HepG2 (cell line): ENCODE results near the gene IGFALS. TPM values are rescaled to one million over a fixed set of nuclear protein-coding genes. Genes with fewer than 3 reads are reported as not detected.

Experiments
- ATAC-seq: fragments of 200-7000 bp; cut with Tn5 transposase; 3 replicates; pipeline ENCODE4 v1.9.1; 2020; ENCODE audit warnings: mild to moderate bottlenecking, moderate library complexity
- BruUV-seq: library from RNA; stranded (reverse); fragments of 400-500 nt; replicated peaks from 2 replicates; lab custom pipeline; 2021; lab: Mats Ljungman, UMichigan
- CTCF ChIA-PET: fragments of 300-600 bp; formaldehyde crosslinking; extraction: SDS; loops from one replicate; lab custom pipeline; 2021; ENCODE audit warnings: low total read pairs, inconsistent platforms, low intra/inter-chr PET ratio; lab: Yijun Ruan, JAX
- POLR2A ChIA-PET: fragments of 350-600 bp; sonication (Branson Sonifier 250); formaldehyde crosslinking; loops from one replicate; lab custom pipeline; 2020; ENCODE audit warnings: antibody characterized with exemption, inconsistent platforms; lab: Yijun Ruan, JAX
- DNase-seq: peaks from one replicate; pipeline ENCODE4 v3.0.0-alpha.2; 2015; ENCODE audit warnings: low spot score
- FAIRE-seq: peaks from 3 replicates; lab custom pipeline; 2011; peaks lifted over from hg19 to GRCh38; lab: Jason Lieb, UNC
- H2AFZ ChIP-seq: one replicate; pipeline ENCODE4 v1.6.1; 2011; ENCODE audit warnings: low read length, inconsistent platforms
- H3K27ac ChIP-seq: fragments of 300-600 bp; 3 replicates; pipeline ENCODE4 v1.8.0; 2011; ENCODE audit warnings: mixed run types, mild to moderate bottlenecking, mixed read lengths, low read length, inconsistent platforms; ENCODE audit not compliant: insufficient read depth; ENCODE audit errors: extremely low read length
- H3K27me3 ChIP-seq, 2 experiments: fragments of 200-600 bp in 1 of 2; 2 replicates in 1 of 2; 3 replicates in 1 of 2; pipeline versions ENCODE4 v1.6.0 to v1.8.0; 2011; ENCODE audit warnings: low read length in 2 of 2, mild to moderate bottlenecking in 2 of 2, moderate library complexity in 2 of 2, inconsistent platforms in 1 of 2; ENCODE audit not compliant: insufficient read depth in 2 of 2, control insufficient read depth in 1 of 2
- H3K36me3 ChIP-seq, 2 experiments: fragments of 200-600 bp in 1 of 2; replicated peaks in 1 of 2; 2 replicates in 1 of 2; 3 replicates in 1 of 2; pipeline versions ENCODE4 v1.5.1 to v1.8.0; 2011; ENCODE audit warnings: low read length in 2 of 2, inconsistent platforms in 1 of 2; ENCODE audit not compliant: insufficient read depth in 2 of 2, control insufficient read depth in 1 of 2
- H3K4me1 ChIP-seq: 2 replicates; pipeline ENCODE4 v1.5.1; 2012; ENCODE audit warnings: low read length, inconsistent platforms; ENCODE audit not compliant: insufficient read depth
- H3K4me2 ChIP-seq: 2 replicates; pipeline ENCODE4 v1.6.0; 2011; ENCODE audit warnings: low read depth, low read length, inconsistent platforms
- H3K4me3 ChIP-seq, 3 experiments: fragments of 200-600 bp in 1 of 3; sonication (generic), shearing (Covaris generic) in 1 of 3; replicated peaks in 1 of 3; 2 replicates each; pipeline ENCODE4 v1.5.1; 2011 to 2016; ENCODE audit warnings: low read length in 3 of 3, inconsistent platforms in 2 of 3, low read depth in 2 of 3, mild to moderate bottlenecking in 2 of 3, control low read depth in 1 of 3, mixed read lengths in 1 of 3; ENCODE audit not compliant: insufficient read depth in 1 of 3
- H3K79me2 ChIP-seq: one replicate; pipeline ENCODE4 v1.6.1; 2011; ENCODE audit warnings: low read length, inconsistent platforms; ENCODE audit not compliant: insufficient read depth
- H3K9ac ChIP-seq: 2 replicates; pipeline ENCODE4 v1.6.0; 2011; ENCODE audit warnings: mild to moderate bottlenecking, low read depth, low read length, inconsistent platforms; ENCODE audit not compliant: insufficient read depth
- H3K9me3 ChIP-seq: 2 replicates; pipeline ENCODE4 v1.5.1; 2012; ENCODE audit warnings: mild to moderate bottlenecking, low read length
- H4K20me1 ChIP-seq: 2 replicates; pipeline ENCODE4 v1.6.0; 2011; ENCODE audit warnings: inconsistent platforms, mild to moderate bottlenecking, low read length, moderate library complexity; ENCODE audit not compliant: insufficient read depth
- CHD4 ChIP-seq: fragments of 200-600 bp; sonication (generic); IDR thresholded peaks from 2 replicates; pipeline ENCODE4 v1.7.0; 2017; ENCODE audit warnings: mild to moderate bottlenecking, low read length, borderline replicate concordance
- DR1 ChIP-seq: sonication (generic); formaldehyde crosslinking; IDR thresholded peaks from 2 replicates; pipeline ENCODE4 v1.8.0; 2021; ENCODE audit warnings: mild to moderate bottlenecking, missing genetic modification reagents, inconsistent platforms
- FOSL2 ChIP-seq: sonication (generic); formaldehyde crosslinking; IDR thresholded peaks from 2 replicates; pipeline ENCODE4 v1.4.0; 2020; ENCODE audit warnings: missing genetic modification reagents
- HES4 ChIP-seq: sonication (generic); formaldehyde crosslinking; IDR thresholded peaks from 2 replicates; pipeline ENCODE4 v1.9.0; 2021; ENCODE audit warnings: mild to moderate bottlenecking, missing genetic modification reagents, borderline replicate concordance
- IKZF1 ChIP-seq: fragments of 450-650 bp; IDR thresholded peaks from 2 replicates; pipeline ENCODE4 v1.7.1; 2016
- KDM2A ChIP-seq: sonication (generic); formaldehyde crosslinking; IDR thresholded peaks from 2 replicates; pipeline ENCODE4 v1.4.0; 2020; ENCODE audit warnings: low read depth, missing genetic modification reagents, borderline replicate concordance
- NFIC ChIP-seq: IDR thresholded peaks from 2 replicates; pipeline ENCODE4 v1.6.1; 2012; ENCODE audit warnings: mild to moderate bottlenecking, low read length, inconsistent platforms
- TBL1XR1 ChIP-seq: fragments of 150-350 bp; IDR thresholded peaks from 2 replicates; pipeline ENCODE4 v1.6.1; 2014; ENCODE audit warnings: borderline replicate concordance, low read length; ENCODE audit not compliant: partially characterized antibody
- TBP ChIP-seq: sonication (generic); formaldehyde crosslinking; IDR thresholded peaks from 2 replicates; pipeline ENCODE4 v1.5.0; 2020; ENCODE audit warnings: missing genetic modification reagents
- THAP11 ChIP-seq: IDR thresholded peaks from 2 replicates; pipeline ENCODE4 v1.6.1; 2016; ENCODE audit warnings: missing biosample characterization, missing genetic modification reagents
- UBTF ChIP-seq: sonication (generic); formaldehyde crosslinking; IDR thresholded peaks from 2 replicates; pipeline ENCODE4 v1.4.0; 2020; ENCODE audit warnings: mild to moderate bottlenecking, missing genetic modification reagents
- YEATS2 ChIP-seq: sonication (generic); formaldehyde crosslinking; IDR thresholded peaks from 2 replicates; pipeline ENCODE4 v1.4.0; 2020; ENCODE audit warnings: missing genetic modification reagents, borderline replicate concordance
- ZBTB44 ChIP-seq: sonication (generic); formaldehyde crosslinking; IDR thresholded peaks from 2 replicates; pipeline ENCODE4 v1.4.0; 2020; ENCODE audit warnings: missing genetic modification reagents
- ZFP41 ChIP-seq: sonication (generic); formaldehyde crosslinking; IDR thresholded peaks from 2 replicates; pipeline ENCODE4 v1.4.0; 2020; ENCODE audit warnings: mild to moderate bottlenecking, missing genetic modification reagents, borderline replicate concordance
- whole genome bisulfite sequencing: methylation state at CpG from one replicate; pipeline ENCODE4 v1.1.6; 2017; ENCODE audit warnings: low lambda C conversion rate; 5-methylcytosine and 5-hydroxymethylcytosine counted together
- in situ Hi-C: cut with HindIII; loops from 2 replicates; pipeline ENCODE4 v1.10.0; 2017; ENCODE audit warnings: low pct_unique_long_range_greater_than_20kb; ENCODE audit not compliant: extremely low pct_ligation_motif_present
- intact Hi-C: fragments of 100-400 bp; cut with micrococcal nuclease; formaldehyde crosslinking; loops from one replicate; pipeline ENCODE4 v1.10.0; 2022; ENCODE audit not compliant: unreplicated experiment
- polyA plus RNA-seq, 8 experiments: library from polyadenylated mRNA; depleted of rRNA in 3 of 8; stranded (reverse) in 7 of 8; unstranded in 1 of 8; fragments of >200 nt; fragmentation: Illumina TruSeq in 4 of 8; extraction: Trizol in 4 of 8; gene quantifications; 2 replicates each; pipeline versions ENCODE4 v1.2.1 to v1.2.3, GENCODE V29; 2011 to 2016; ENCODE audit warnings: low read depth in 4 of 8, missing spikeins in 1 of 8, mixed read lengths in 1 of 8; ENCODE audit not compliant: insufficient read depth in 1 of 8
- total RNA-seq, 5 experiments: library from RNA; depleted of rRNA; stranded (reverse); fragments of >200 nt; fragmentation: Illumina TruSeq; extraction: Trizol; gene quantifications; 2 replicates each; pipeline ENCODE4 v1.2.3, GENCODE V29; 2016; ENCODE audit warnings: low read depth in 1 of 5
- TF ChIP-seq, protein P1 (sequence below): sonication (generic); formaldehyde crosslinking; IDR thresholded peaks from 2 replicates; pipeline ENCODE4 v1.5.0; 2020; ENCODE audit warnings: mild to moderate bottlenecking, missing genetic modification reagents
- TF ChIP-seq, protein P2 (sequence below): sonication (generic); formaldehyde crosslinking; IDR thresholded peaks from 2 replicates; pipeline ENCODE4 v1.9.0; 2021; ENCODE audit warnings: missing genetic modification reagents, mild to moderate bottlenecking, borderline replicate concordance

IGFALS gene
- total and polyA plus RNA-seq, 2 of the 13 experiments (the other 11 are each of a cell fraction or from before 2014, with no cell fraction given): 0.34 to 2.4 TPM

DNA sequence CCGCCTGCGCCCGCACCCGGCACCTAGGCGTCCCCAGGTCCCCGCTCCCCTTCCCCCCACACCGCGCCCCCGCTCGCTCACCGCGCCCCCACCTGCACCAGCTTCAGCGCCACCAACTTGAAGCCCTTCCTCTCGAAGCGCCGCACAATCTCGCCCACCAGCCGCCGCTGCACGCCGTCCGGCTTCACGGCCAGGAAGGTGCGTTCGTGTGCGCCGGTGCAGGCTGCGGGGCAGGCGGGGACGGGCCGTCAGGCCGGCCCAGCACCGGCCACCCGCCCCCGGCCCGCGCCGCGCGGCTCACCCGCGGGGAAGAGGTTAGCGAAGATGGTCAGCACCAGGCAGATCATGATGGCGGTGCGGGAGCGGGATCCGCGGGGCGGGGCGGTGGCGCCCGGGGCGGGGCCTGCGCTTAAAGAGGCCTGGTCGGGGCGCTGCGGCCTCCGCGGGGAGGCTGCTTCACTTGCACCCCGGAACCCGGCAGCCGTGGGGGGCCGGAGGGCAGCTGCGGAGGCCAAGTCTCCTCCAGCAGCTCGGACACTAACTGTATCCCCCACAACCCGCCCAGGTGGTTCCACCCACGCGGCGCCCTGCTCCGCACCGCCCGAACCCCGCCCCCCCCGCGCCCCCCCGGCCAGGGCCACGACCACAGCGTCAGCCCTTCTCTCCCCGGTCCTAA lies 22.2 kb downstream of the IGFALS start, which contains the start of gene NME3:
Gene NME3, minus strand, starts transcription at position 356 of the 676 bp plus-strand sequence. Its CDS starts 9 bp downstream, at position 347.
- Histone ChIP-seq H3K4me3 (peak within 1 kb of the TSS; percentile 94 to 96 (median 95)), H3K9ac (peak within 1 kb of the TSS; percentile 99), H2AFZ (no peak within 1 kb of the TSS), H3K27ac (peak within 1 kb of the TSS; percentile 90), H4K20me1 (no peaks in the 10 kb centered on the region), H3K36me3 (peaks cover 9 to 21% of the 10 kb centered on the region in 2 experiments; a peak in 4 of 5 replicates), H3K9me3 (no peaks in the 10 kb centered on the region), H3K79me2 (peaks cover 30% of the 10 kb centered on the region), H3K4me2 (peak within 1 kb of the TSS; percentile 91), H3K27me3 (no peaks in the 10 kb centered on the region; a peak in 2 of 5 replicates), H3K4me1 (peaks cover 12% of the 10 kb centered on the region)
- ChIA-PET POLR2A (interaction anchor here (0.6 to 1.8 kb wide), 4 partner anchors 11 to 744 kb away, joined by 4 to 38 read pairs (median 4); partner anchors contain the start of genes FAHD1, NUBP2, RPS2 and SPSB3), CTCF (no interaction called here)
- intact Hi-C loops: loop anchor here (5.0 kb wide), 1 partner anchor 41 kb away; no protein-coding TSS in a partner anchor
- ATAC-seq (no peak), FAIRE-seq (no peak), DNase-seq (peak; percentile 17)
- no TSS peak for BruUV-seq
- 69% methylated on average over 47 of the region's 79 CpGs for WGBS
- in situ Hi-C loops: no loop called here
- TF ChIP-seq UBTF (no peak), TBL1XR1 (no peak), DR1 (CRISPR knock-in tag) (no peak), THAP11 (CRISPR knock-in tag) (no peak), HES4 (0 out of 2 replicates have a peak, but pooled peaks have one; percentile 12), ZBTB44 (CRISPR knock-in tag) (no peak), NFIC (no peak), YEATS2 (CRISPR knock-in tag) (no peak), TBP (CRISPR knock-in tag) (no peak), IKZF1 (no peak), KDM2A (CRISPR knock-in tag) (peak; percentile 33; the same call in 1 of the 2 replicates), CHD4 (no peak), ZFP41 (CRISPR knock-in tag) (no peak), FOSL2 (CRISPR knock-in tag) (no peak)
- TF ChIP-seq, protein P1, sequence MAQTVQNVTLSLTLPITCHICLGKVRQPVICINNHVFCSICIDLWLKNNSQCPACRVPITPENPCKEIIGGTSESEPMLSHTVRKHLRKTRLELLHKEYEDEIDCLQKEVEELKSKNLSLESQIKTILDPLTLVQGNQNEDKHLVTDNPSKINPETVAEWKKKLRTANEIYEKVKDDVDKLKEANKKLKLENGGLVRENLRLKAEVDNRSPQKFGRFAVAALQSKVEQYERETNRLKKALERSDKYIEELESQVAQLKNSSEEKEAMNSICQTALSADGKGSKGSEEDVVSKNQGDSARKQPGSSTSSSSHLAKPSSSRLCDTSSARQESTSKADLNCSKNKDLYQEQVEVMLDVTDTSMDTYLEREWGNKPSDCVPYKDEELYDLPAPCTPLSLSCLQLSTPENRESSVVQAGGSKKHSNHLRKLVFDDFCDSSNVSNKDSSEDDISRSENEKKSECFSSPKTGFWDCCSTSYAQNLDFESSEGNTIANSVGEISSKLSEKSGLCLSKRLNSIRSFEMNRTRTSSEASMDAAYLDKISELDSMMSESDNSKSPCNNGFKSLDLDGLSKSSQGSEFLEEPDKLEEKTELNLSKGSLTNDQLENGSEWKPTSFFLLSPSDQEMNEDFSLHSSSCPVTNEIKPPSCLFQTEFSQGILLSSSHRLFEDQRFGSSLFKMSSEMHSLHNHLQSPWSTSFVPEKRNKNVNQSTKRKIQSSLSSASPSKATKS (CRISPR knock-in tag): no peak
- TF ChIP-seq, protein P2, sequence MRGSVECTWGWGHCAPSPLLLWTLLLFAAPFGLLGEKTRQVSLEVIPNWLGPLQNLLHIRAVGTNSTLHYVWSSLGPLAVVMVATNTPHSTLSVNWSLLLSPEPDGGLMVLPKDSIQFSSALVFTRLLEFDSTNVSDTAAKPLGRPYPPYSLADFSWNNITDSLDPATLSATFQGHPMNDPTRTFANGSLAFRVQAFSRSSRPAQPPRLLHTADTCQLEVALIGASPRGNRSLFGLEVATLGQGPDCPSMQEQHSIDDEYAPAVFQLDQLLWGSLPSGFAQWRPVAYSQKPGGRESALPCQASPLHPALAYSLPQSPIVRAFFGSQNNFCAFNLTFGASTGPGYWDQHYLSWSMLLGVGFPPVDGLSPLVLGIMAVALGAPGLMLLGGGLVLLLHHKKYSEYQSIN (CRISPR knock-in tag): no peak
